HG03095 (cell line): ENCODE measurements around the gene SLC24A4.

Experiments
- ATAC-seq: cut with Tn5 transposase; IDR thresholded peaks from one replicate; pipeline ENCODE4 v1.9.1; 2021; ENCODE audit warnings: moderate library complexity; ENCODE audit not compliant: unreplicated experiment

SLC24A4 gene

DNA sequence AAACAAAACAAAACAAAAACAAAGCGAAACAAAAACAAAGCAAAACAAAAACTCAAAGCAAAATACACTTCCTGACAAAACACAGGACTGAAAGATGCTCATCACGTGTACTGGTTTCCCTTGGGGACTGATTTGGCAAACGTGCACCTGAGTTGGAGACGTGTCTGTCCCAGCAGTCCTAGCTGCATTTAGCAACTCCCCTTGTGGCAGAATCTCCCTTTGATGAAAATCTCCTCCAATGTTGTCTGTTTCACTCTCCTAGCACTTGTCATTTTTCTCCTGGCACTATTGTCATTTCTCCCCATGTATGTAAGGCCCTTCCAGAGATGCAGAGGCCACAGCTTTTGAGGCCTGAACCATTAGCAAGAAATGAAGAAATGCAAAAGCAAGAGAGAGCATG is 6.8 kb upstream of the SLC24A4 start:
- ATAC-seq, result no peak

DNA sequence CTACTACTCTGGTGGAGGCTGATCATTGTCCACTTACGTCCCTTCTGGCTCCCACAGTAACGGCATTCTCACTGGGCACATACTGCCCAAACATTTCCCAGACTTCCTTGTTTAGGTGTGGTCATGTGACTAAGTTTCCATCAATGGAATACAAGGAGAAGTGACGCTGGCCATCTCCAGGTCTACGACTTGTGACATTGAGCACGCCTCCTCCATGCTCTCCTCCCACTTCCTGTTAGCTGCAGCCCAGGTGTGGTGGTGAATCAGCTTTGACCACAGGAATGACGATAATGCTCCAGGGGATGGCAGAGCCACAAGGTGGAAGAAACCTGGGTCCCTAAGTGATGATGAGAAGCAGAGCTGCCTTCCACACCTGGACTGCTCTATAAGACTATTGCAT is 6.0 kb upstream of the SLC24A4 start:
- no peak for ATAC-seq

DNA sequence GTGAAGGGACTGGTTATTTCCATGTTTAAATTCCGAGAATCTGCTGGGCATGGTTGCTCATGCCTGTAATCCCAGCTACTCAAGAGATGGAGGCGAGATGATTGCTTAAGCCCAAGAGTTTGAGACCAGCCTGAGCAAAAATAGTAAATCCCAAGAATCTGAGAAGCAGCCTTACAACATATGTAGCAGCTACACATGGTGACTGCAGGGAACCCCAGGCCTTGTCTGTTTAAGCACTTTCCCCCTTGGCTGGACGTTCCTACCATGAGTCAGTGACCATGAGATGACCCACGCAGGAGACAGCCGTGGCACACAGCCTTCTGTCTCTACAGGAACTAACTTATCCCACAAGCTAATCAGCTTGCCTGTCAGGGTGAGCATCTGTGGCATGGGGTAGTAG is 5.5 kb upstream of the SLC24A4 start:
- ATAC-seq, result no peak

DNA sequence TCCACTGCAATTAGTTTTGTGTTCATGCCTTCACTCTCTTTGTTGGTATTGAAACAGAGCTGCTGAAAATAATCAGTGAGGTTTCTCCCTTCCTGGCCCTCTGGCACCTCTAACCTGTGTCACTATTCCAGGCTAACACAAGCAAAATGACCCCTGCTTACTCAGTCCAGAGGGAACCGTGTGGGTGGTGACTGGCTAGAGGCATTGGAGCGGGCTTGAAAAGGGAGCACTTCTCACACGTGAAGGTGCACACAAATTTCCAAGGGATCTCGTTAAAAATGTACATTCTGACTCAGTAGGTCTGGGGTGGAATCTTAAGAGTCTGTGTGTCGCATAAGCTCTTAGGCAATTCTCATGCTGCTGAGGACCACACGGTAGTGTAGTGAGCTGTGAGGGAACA is 1.3 kb upstream of the SLC24A4 start:
- no peak for ATAC-seq

DNA sequence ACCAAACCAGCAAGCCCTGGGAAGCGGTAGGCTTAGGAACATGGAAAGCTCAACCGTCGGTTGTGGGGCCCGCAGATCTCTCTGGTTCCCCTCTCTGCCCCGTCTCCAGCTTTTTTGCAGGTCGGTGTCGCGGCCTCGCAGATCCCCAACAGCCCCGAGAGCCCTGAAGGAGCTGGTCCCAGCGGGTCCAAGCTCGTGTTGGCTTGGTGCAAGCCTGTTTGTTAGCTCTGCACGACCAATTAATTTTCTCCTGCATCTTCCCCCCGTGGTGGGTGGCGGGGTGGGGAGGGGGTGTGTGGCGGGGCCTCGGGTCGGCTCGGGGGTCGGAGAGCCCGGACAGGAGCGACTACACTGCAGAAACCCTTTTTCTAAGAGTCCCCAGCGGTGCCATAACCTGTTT is 449 bp upstream of the SLC24A4 start:
- ATAC-seq, result no peak

DNA sequence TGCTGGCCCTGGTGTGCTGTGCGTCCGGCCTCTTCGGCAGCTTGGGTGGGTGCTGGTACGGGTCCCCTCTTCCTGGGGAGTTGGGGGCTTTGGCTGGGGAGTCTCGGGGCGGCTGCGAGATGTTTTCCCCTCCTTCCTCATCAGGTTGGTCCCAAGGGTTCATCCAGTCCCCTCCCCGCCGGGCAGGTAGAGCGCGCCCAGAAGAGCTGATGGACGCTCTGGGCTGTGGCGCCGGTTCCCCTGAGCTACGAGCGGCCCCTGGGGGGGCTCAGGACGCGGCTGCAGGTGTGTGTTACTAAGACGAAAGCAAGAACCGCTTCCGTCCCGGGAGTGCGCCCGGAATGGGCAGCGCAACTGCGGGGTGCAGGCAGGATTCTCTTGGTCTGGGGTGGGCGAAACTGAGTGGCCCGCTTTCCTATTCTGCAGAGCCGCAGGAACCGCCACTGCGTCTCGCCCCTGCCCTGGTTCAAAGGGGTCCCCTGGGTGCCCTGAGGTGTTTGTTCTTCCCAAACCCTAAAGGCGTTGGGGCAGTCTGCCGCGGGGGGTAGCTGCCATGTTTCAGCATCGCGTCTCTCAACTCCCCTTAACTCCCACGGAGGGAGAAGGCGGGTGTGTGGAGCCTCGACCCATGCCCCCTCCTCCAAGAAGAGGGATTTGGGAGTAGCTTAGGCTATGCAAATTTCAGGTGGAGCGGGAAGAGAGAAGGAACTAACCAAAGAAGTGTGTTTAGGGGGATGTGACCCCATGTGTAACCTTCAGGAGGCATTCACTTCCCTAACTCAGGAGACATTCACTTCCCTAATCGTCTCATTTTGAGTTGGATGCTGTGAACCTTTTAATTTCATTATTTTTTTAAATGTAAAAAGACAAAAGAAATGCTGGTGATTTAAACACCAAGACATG is 1.2 kb downstream of the SLC24A4 start:
- ATAC-seq, result no peak

DNA sequence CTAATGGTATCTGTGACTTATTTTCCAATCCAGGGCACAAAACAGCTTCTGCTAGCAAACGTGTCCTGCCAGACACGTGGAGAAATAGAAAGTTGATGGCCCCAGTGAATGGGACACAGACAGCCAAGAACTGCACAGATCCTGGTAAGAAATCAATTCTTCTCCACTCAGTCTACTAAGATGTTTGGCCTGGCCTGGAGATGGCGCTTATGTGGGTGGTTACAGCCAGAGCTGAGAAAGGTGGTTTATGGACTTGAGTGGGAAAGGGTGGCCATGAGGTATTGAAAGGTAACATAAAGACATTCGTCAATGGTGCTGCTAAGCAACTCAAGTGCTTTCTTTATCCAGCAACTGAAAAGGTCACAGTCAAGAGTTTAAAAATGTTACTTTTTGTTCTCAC is 2.9 kb downstream of the SLC24A4 start:
- ATAC-seq, result no peak

DNA sequence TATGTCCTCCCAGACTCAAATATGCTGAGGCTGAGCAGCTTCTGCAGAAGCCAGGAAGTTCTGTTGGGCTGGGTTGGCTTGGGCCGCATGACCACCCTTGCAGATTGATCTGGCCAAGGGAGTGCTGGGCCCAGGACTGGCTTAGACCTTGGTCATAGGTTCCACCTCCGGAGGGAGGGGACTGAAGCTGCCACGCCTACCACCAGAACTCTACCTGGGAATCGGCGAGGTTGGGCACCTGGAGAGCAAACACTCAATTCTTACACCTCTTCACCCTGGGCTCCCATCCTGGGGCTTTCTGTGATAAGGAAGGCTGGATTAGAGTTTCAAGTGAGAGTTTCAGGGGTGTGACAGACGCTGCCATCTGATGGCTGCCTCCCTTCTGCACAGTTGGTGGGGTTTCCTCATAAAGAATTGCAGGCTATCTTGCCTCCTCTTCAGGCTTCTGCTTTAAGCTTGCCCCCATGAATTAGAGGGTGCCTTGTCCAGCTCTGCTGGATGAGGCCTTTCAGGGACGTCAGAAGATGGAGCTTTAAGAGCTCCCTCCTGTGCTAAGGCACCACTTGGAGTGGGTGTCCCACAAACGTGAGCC is 5.8 kb downstream of the SLC24A4 start:
- no peak for ATAC-seq

DNA sequence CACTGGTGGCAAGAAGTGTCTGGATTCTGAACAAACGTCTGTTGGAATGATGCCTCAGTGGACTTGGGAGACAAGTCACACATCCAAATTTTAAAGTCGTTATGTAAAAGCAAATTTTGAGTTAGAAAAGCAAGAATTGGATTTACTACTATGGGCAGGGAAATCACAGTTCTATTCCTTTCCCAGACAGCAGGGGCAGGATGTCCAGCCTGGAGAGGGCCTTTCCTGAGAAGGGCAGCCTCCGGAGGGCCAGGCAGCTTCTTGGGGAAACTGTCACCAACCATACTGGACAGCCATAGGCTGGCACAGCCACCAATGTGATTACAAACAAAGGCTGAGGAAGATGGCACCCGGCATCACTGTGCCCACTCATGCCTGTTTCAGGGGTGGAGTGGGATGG is 11.1 kb downstream of the SLC24A4 start:
- no peak for ATAC-seq

DNA sequence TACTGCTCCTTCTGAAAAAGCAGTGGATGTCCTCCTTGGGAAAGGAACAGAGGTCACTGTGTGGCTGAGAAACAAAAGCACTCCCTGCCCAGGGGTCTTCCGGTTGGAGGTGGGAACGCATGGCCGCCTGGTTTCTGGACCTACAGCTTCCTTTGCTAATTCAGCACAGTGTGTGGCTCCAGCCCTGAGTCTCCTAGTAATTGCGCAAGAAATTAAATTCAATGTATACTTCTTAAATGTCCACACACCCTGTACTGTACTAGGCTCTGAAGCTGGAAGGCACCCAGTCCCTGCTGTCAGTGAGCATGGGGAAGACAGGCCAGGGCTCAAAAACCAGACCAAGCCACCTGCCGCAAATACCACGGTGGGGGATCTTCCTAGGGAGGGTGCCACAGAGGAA is 13.4 kb downstream of the SLC24A4 start:
- no peak for ATAC-seq

DNA sequence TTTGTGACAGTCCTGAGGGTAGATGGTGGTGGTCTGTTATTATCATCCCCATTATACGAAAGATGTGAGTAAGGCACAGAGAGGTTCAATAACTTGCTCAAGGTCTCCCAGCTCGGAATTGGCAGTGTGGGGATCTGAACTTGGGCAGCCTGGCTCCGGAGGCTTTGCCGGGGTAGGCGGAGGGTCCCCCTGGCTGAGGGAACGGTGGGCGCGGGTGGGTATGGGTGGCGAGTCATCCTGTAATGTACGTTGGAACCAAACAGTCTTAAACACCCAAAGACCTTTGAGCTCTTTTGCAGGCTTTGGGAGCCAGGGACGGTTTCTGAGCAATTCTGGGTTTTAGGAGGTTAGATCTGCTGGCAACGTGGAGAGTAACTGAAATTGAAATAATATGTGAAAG is 16.5 kb downstream of the SLC24A4 start:
- no peak for ATAC-seq

DNA sequence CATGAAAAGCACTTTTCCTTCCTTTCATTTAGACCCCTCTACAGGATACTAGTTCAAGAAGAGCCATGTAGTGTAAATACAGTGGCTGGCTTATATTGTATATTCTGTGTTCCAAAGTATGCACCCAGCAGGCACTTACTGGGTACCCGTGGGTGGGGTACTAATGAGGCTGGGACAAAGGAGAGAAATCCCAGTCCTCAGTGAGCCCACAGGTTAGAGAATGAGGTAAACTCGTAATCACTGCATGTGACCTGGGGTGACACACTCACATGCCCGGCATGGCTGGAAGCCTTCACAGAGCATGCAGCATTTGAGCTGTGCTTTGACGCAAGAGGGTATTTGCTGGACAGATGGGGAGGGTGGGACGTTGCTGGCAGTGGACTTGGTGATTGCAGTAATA is 17.1 kb downstream of the SLC24A4 start:
- ATAC-seq, result no peak

DNA sequence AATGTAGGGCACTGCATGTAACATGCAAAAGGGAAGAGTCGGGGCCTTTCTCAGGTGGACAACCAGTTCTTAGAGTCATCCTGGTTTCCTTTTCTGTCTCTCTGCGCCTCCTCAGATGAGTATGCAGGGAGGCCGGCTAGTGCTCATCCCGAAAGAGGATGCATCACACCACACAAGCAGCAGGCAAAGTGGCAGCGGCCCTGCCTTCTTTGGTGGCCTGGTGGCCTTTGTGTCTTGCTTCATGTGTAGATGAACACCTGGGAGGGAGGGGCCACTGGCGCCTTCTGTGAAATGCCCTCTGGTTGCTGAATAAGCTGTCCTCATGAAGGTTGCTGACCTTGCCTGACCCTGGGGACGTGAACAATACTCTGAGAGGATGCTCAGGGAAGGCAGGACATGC is 18.0 kb downstream of the SLC24A4 start:
- peak; percentile 62 for ATAC-seq

DNA sequence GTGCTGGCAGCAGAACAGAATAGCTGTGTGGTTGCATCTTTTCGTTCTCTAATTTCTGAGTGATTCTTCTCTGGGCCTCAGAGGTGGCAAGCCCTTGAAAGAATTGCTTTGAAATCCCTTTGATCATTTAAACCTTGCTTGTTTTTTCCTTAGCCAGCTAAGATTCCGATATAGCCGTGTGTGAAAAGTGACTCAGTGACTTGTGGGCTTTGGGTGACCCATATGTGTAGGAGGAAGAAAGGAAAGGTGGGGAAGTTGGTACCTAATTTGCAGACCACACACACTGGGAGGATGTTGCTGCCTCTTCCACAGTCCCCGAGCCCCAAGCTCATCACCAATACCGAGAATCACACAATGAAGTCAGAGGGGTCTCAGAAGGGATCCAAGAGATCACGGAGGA is 18.8 kb downstream of the SLC24A4 start:
- ATAC-seq, result no peak

DNA sequence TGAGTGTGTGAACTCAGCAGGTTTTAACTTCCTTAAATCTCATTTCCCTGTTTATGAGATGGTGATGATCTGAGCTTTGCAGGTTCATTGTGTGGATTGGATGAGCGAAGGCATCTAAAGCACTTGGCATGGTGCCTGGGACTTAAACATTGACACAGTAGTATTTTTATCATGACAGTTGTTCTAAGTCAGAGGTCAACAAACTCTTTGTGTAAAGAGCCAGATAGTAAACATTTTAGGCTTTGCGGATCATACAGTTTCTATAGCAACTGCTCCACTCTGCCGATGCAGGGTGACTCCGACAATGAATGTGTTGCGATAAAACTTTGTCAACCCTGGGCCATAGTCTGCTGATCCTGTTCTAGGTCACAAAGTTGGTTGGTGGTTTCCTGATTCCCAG is 25.2 kb downstream of the SLC24A4 start:
- no peak for ATAC-seq

DNA sequence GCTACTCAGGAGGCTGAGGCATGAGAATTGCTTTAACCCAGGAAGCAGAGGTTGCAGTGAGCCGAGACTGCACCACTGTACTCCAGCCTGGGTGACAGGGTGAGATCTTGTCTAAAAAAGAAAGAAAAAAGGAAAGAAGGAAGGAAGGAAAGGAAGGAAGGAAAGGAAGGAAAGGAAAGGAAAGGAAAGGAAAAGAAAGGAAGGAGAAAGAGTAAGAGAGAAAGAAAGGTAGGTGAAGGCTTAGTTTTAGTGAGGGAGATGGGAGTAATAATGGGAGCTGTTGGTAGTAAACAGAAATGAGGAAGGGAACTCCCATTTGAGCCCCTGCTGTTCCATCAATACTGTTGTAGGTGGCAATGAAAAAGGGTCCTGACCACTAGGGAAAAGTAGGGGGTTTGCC is 28.8 kb downstream of the SLC24A4 start:
- no peak for ATAC-seq

DNA sequence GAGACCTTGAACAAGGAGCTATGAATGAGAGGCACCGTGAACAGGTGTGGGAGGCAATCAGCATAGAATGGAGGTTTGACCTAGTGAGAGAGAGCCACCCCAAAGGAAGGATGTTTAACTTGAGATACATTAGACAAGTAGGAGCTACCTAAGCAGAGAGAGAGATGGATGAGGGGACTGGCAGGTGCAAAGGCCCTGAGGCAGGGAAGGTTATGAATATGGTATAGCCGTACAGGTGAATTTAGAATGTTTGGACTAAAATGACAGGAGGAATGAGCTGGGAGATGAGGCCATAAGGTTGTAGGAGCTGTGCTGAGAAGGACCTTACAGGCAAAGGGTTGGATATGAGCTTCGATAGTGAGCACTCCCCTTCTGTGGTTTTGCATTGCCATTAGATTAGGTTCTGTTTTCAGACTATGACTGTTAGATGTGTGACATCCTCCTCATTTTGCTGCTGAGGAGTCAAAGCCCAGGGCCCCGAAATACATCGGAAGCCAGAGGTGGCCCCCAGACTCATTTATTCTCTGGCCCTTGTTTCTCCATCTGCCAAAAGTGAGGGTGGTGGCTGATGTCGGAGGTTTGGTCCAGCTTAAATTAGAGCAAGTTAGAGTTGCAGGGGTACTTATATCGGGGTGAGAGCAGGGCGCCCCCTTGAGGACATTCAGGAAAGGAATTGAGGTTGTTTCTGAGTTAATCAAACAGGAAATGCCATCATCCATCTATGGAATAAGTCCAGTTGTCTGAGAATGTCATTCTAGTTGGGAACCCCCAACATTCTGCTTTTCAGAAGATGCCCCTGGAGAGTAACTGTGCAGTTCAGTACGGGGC is 29.4 kb downstream of the SLC24A4 start:
- ATAC-seq, result no peak

DNA sequence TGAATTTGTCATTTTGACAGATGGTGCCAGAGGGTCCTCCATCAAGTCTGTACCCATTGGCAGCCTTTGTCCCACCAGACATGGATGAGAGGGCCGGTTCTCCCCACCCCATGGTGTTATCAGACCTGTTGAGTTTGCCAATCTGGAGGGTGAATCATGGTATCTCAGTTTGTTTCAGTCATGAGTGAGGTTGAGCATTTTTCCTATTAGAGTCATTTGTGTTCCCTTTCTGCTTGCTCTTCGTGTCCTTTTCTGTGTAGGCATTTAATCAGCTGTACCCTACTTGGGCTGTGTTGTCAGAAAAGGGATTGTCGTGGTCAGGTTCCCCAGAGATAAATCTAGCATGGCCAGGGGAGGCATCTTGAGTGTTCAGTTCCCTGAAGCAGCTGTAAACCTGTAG is 30.5 kb downstream of the SLC24A4 start:
- ATAC-seq, result no peak

DNA sequence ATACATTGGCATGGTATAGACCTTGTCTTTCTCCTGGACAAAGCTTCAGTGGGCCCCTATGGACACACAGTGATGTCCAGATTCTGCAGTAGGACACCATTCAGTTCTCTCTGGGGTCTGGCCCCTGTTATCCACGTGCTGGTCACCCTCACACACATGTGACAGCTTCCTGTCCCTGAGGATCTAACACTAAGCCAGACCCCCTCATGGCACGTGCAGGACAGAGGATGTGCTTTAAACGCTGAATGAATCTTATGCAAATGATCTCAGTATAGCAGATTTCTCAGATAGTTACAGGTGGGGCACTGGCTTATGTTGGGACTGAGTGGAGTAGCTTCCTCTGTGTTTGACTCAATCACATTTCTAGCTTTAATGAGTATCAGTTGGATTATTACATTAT is 33.7 kb downstream of the SLC24A4 start:
- ATAC-seq, result no peak

DNA sequence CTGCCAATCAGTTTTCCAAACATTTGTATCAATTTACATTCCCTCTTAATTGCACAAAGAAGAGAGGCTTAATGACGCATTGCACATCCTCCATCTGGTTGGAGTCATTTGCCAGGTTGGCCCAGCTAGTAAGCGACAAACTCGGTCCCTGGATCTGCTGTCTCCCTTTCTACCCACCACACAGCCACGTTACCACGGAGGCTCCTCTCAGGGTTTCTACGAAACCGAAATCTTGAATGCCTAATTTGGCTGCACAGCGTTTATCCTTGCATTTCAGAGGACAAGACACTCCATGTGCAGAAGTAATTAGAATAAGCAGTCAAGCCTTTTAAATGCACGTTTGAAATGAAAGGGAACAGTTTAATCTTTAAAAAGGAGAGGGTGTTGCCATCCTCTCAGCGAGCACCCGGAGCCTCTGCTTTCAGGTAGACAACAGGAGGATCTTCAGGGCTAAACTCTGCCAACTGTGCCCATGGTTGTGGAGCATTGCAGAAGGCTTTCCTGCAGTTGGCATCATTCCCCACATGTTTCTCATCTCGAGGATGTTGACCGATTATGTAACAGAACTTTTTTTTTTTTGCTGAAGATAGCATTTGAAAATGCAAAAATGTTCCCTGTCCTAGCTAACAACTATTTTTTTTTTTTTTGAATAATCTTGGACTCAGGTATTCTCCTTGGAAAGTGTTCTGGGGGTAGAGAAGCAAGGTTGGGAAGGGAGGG is 37.8 kb downstream of the SLC24A4 start:
- no peak for ATAC-seq

DNA sequence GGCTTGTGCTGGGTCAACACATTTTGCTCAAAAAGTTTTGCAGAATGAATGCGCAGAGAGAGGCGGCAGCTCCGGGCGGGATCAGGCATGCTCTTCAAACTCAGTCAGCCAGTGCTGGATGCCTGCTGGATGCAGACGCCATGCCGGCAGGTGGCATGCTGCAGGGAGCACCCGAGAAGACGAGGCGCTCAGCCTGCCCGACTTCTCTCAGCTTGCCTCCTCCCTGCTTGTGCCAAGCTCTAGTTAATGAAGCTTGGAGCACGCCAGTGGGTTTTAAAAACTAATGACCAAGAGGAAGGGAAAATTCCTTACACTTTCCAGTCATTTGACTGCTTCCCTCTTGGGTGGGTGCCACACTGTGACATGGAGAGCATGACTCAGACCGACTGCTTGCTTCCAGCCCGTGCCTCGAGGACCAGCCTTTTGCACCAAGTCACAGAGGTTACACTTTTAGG is 39.8 kb downstream of the SLC24A4 start:
- no peak for ATAC-seq
